IMR-90 (cell line): Measurements from ENCODE around the gene SLC25A22. TPM values are rescaled to one million over a fixed set of nuclear protein-coding genes. Genes with fewer than 3 reads are reported as not detected.

Source experiments
- ATAC-seq: fragments of 200-7000 bp; cut with Tn5 transposase; 2 replicates; pipeline ENCODE4 v1.9.1; 2020; ENCODE audit warnings: low read depth, mild to moderate bottlenecking, moderate library complexity
- BruUV-seq: library from RNA; stranded (reverse); fragments of 400-500 nt; replicated peaks from 2 replicates; lab custom pipeline; 2021; lab: Mats Ljungman, UMichigan
- CTCF ChIA-PET: fragments of 300-600 bp; formaldehyde crosslinking; extraction: SDS; loops from one replicate; lab custom pipeline; 2021; ENCODE audit warnings: antibody characterized with exemption; lab: Yijun Ruan, JAX
- POLR2A ChIA-PET: fragments of 300-600 bp; sonication (Branson Sonifier 250); formaldehyde crosslinking; loops from one replicate; lab custom pipeline; 2022; ENCODE audit warnings: antibody characterized with exemption; ENCODE audit not compliant: unreplicated experiment; lab: Charles Lee
- DNase-seq: peaks from one replicate; pipeline ENCODE4 v3.0.0; 2013
- H2AFZ ChIP-seq: replicated peaks from 2 replicates; pipeline ENCODE3; 2013; ENCODE audit warnings: low read length, mild to moderate bottlenecking; ENCODE audit not compliant: poor library complexity
- H2AK5ac ChIP-seq: 2 replicates; pipeline ENCODE4 v1.6.1; 2013; ENCODE audit warnings: low read depth, low read length, inconsistent platforms
- H2AK9ac ChIP-seq: replicated peaks from 2 replicates; pipeline ENCODE3; 2013; ENCODE audit warnings: mild to moderate bottlenecking, low read depth, low read length, moderate library complexity; ENCODE audit not compliant: poor library complexity
- H2BK120ac ChIP-seq: 2 replicates; pipeline ENCODE4 v1.6.1; 2013; ENCODE audit warnings: low read depth, low read length, inconsistent platforms
- H2BK15ac ChIP-seq: 3 replicates; pipeline ENCODE4 v1.6.1; 2013; ENCODE audit warnings: low read depth, low read length, inconsistent platforms
- H2BK20ac ChIP-seq: 2 replicates; pipeline ENCODE4 v1.6.1; 2013; ENCODE audit warnings: low read depth, mild to moderate bottlenecking, inconsistent platforms, low read length, moderate library complexity
- H2BK5ac ChIP-seq: 2 replicates; pipeline ENCODE4 v1.6.1; 2013; ENCODE audit warnings: mild to moderate bottlenecking, low read depth, low read length, inconsistent platforms; ENCODE audit not compliant: poor library complexity, severe bottlenecking
- H3K14ac ChIP-seq: replicated peaks from 2 replicates; pipeline ENCODE4 v1.6.1; 2013; ENCODE audit warnings: low read depth, low read length, inconsistent platforms
- H3K18ac ChIP-seq: 2 replicates; pipeline ENCODE4 v1.6.1; 2013; ENCODE audit warnings: low read depth, low read length, control low read depth
- H3K23ac ChIP-seq: 2 replicates; pipeline ENCODE4 v1.6.1; 2013; ENCODE audit warnings: low read depth, low read length, inconsistent platforms
- H3K27ac ChIP-seq: 2 replicates; pipeline ENCODE4 v1.5.1; 2013; ENCODE audit warnings: mild to moderate bottlenecking, control low read depth, low read length; ENCODE audit not compliant: insufficient read depth
- H3K27me3 ChIP-seq: 2 replicates; pipeline ENCODE4 v1.6.1; 2013; ENCODE audit warnings: low read length; ENCODE audit not compliant: control insufficient read depth, insufficient read depth
- H3K36me3 ChIP-seq: 2 replicates; pipeline ENCODE4 v1.6.1; 2013; ENCODE audit warnings: low read length, mixed read lengths; ENCODE audit not compliant: control insufficient read depth, insufficient read depth
- H3K4ac ChIP-seq: 2 replicates; pipeline ENCODE4 v1.6.1; 2013; ENCODE audit warnings: low read depth, low read length, inconsistent platforms
- H3K4me1 ChIP-seq: 2 replicates; pipeline ENCODE4 v1.6.1; 2013; ENCODE audit warnings: low read length, mixed read lengths; ENCODE audit not compliant: control insufficient read depth, insufficient read depth
- H3K4me2 ChIP-seq: 2 replicates; pipeline ENCODE4 v1.6.1; 2013; ENCODE audit warnings: low read depth, mild to moderate bottlenecking, control low read depth, low read length, moderate library complexity
- H3K4me3 ChIP-seq: 2 replicates; pipeline ENCODE4 v1.5.1; 2013; ENCODE audit warnings: low read depth, mild to moderate bottlenecking, control low read depth, low read length, moderate library complexity; ENCODE audit not compliant: insufficient read depth
- H3K56ac ChIP-seq: 2 replicates; pipeline ENCODE4 v1.6.1; 2013; ENCODE audit warnings: low read length, inconsistent platforms; ENCODE audit not compliant: insufficient read depth; ENCODE audit errors: extremely low read depth
- H3K79me1 ChIP-seq, 2 experiments: 2 replicates each; pipeline ENCODE4 v1.6.1; 2013; ENCODE audit warnings: low read length in 2 of 2, inconsistent platforms in 1 of 2, low read depth in 1 of 2
- H3K9ac ChIP-seq: 2 replicates; pipeline ENCODE4 v1.6.1; 2013; ENCODE audit warnings: low read depth, low read length, control low read depth
- H3K9me1 ChIP-seq: 2 replicates; pipeline ENCODE4 v1.6.1; 2013; ENCODE audit warnings: low read length, inconsistent platforms; ENCODE audit not compliant: insufficient read depth
- H3K9me3 ChIP-seq: 2 replicates; pipeline ENCODE4 v1.6.1; 2013; ENCODE audit warnings: low read length; ENCODE audit not compliant: control insufficient read depth, insufficient read depth
- H4K20me1 ChIP-seq: 2 replicates; pipeline ENCODE4 v1.6.1; 2013; ENCODE audit warnings: low read length, inconsistent platforms; ENCODE audit not compliant: insufficient read depth
- H4K5ac ChIP-seq: 2 replicates; pipeline ENCODE4 v1.6.1; 2013; ENCODE audit warnings: mild to moderate bottlenecking, low read depth, low read length, control low read depth
- H4K8ac ChIP-seq, 2 experiments: 2 replicates each; pipeline ENCODE4 v1.6.1; 2013; ENCODE audit warnings: low read depth in 2 of 2, low read length in 2 of 2, control low read depth in 1 of 2, inconsistent platforms in 1 of 2
- H4K91ac ChIP-seq: 2 replicates; pipeline ENCODE4 v1.6.1; 2013; ENCODE audit warnings: low read depth, low read length, inconsistent platforms; ENCODE audit not compliant: insufficient read depth
- MAZ ChIP-seq: IDR thresholded peaks from 2 replicates; pipeline ENCODE4 v1.6.1; 2012; ENCODE audit warnings: low read depth, mild to moderate bottlenecking, low read length, improper control_type of control experiment, moderate library complexity, borderline replicate concordance
- RCOR1 ChIP-seq: IDR thresholded peaks from 2 replicates; pipeline ENCODE4 v1.6.1; 2012; ENCODE audit warnings: mild to moderate bottlenecking, low read length, improper control_type of control experiment; ENCODE audit not compliant: insufficient replicate concordance
- USF2 ChIP-seq: fragments of 150-350 bp; IDR thresholded peaks from 2 replicates; pipeline ENCODE4 v1.6.1; 2017; ENCODE audit warnings: mild to moderate bottlenecking, antibody characterized with exemption, low read length, low read depth
- WGBS, 2 experiments: methylation state at CpG; one replicate each; pipeline versions ENCODE4 v1.1.5 to v1.1.7; 2013; ENCODE audit warnings: missing lambda C conversion rate in 2 of 2; ENCODE audit not compliant: insufficient read length in 1 of 2; ENCODE audit errors: extremely low coverage in 2 of 2; 5-methylcytosine and 5-hydroxymethylcytosine counted together
- dilution Hi-C: fragments of 300-500 bp; cut with HindIII; formaldehyde crosslinking; loops from one replicate; pipeline ENCODE4 v1.14.3; 2018; ENCODE audit warnings: low sequenced_read_pairs; ENCODE audit not compliant: unreplicated experiment
- in situ Hi-C: fragments of 300-500 bp; cut with MboI; formaldehyde crosslinking; loops from 3 replicates; pipeline ENCODE4 v1.14.3; 2019; ENCODE audit warnings: low sequenced_read_pairs, inconsistent platforms, mixed read lengths
- intact Hi-C: fragments of 100-400 bp; cut with micrococcal nuclease; formaldehyde crosslinking; loops from 2 replicates; pipeline ENCODE4 v1.10.0; 2022
- polyA plus RNA-seq, 3 experiments: library from polyadenylated mRNA; depleted of rRNA; stranded (reverse); fragments of >200 nt; gene quantifications; 2 replicates each; pipeline ENCODE4 v1.2.3, GENCODE V29; 2012; ENCODE audit warnings: low replicate concordance in 1 of 3
- total RNA-seq: library from RNA; depleted of rRNA; stranded (reverse); fragments of >200 nt; gene quantifications from 2 replicates; pipeline ENCODE4 v1.2.3, GENCODE V29; 2012

SLC25A22 gene
- total and polyA plus RNA-seq, 2 of the 4 experiments (the other 2 are of a cell fraction) = 8.2 to 41.3 TPM

GRCh38 chr11:789943-790342 is 8.1 kb downstream of the SLC25A22 start, which contains the start of gene CEND1:
Gene CEND1, minus strand, starts transcription at chr11:790090. Its CDS starts 1,514 bp downstream, at chr11:788576.
- H3K9me1 ChIP-seq = 0 out of 2 replicates have a peak, but pooled peaks cover 3% of the 10 kb centered on the region
- ChIA-PET POLR2A (interaction anchor here (0.6 kb wide), 1 partner anchor 54 kb away, joined by 3 read pairs; no protein-coding TSS in a partner anchor), CTCF (no interaction called here)
- no peak within 1 kb of the TSS for H3K14ac ChIP-seq
- peaks cover 23% of the 10 kb centered on the region; the same call in 1 of the 2 replicates for H3K36me3 ChIP-seq
- peak within 1 kb of the TSS; percentile 86 for H2AFZ ChIP-seq
- BruUV-seq = no TSS peak
- H3K23ac ChIP-seq = no peak within 1 kb of the TSS
- no peak within 1 kb of the TSS for H2BK120ac ChIP-seq
- no peak within 1 kb of the TSS for H3K9ac ChIP-seq
- no peak within 1 kb of the TSS for H2BK5ac ChIP-seq
- H3K27me3 ChIP-seq = no peaks in the 10 kb centered on the region
- H3K4me3 ChIP-seq = no peak within 1 kb of the TSS; the same call in 1 of the 2 replicates
- H3K79me1 ChIP-seq = peaks cover 0 to 12% of the 10 kb centered on the region in 2 experiments; a peak in 2 of 4 replicates
- no peaks in the 10 kb centered on the region for H3K9me3 ChIP-seq
- H3K56ac ChIP-seq = no peak within 1 kb of the TSS
- peak within 1 kb of the TSS; percentile 66; the same call in 1 of the 2 replicates for H3K4me2 ChIP-seq
- H4K91ac ChIP-seq = no peak within 1 kb of the TSS
- no peak within 1 kb of the TSS for H2BK20ac ChIP-seq
- H3K27ac ChIP-seq = no peak within 1 kb of the TSS
- H3K4ac ChIP-seq = no peak within 1 kb of the TSS
- no peak within 1 kb of the TSS for H4K5ac ChIP-seq
- TF ChIP-seq USF2 (no peak), MAZ (peak; percentile 57; the same call in 1 of the 2 replicates), RCOR1 (peak; percentile 65)
- in situ Hi-C loops = no loop called here
- intact Hi-C loops = no loop called here
- H2AK5ac ChIP-seq = peak within 1 kb of the TSS; percentile 16
- peaks cover 5% of the 10 kb centered on the region for H3K4me1 ChIP-seq
- no peak within 1 kb of the TSS; a peak in 1 of 4 replicates for H4K8ac ChIP-seq
- ATAC-seq (peak; percentile 74), DNase-seq (peak; percentile 54)
- H4K20me1 ChIP-seq = no peaks in the 10 kb centered on the region; the same call in 1 of the 2 replicates
- no peak within 1 kb of the TSS for H2BK15ac ChIP-seq
- no peak within 1 kb of the TSS for H3K18ac ChIP-seq
- 0% methylated on average over 1 of the region's 44 CpGs; no CpG with 5 or more reads in 1 of the 2 experiments for WGBS, 2 experiments
- dilution Hi-C loops = no loop called here
- H2AK9ac ChIP-seq = peak within 1 kb of the TSS; percentile 67
